IPS DF 4.7 (cell line): Measurements from ENCODE around the gene SLITRK3.
"Not testable (repeated sequence)": the region's sequence is repeated elsewhere in the genome, so short reads cannot be mapped to it uniquely, and the experiment has no call there.

ENCODE experiments used
- DNase-seq: peaks from one replicate; pipeline ENCODE4 v3.0.0-alpha.2; 2013; ENCODE audit warnings: low spot score; ENCODE audit errors: extremely low read depth

SLITRK3 gene

DNA sequence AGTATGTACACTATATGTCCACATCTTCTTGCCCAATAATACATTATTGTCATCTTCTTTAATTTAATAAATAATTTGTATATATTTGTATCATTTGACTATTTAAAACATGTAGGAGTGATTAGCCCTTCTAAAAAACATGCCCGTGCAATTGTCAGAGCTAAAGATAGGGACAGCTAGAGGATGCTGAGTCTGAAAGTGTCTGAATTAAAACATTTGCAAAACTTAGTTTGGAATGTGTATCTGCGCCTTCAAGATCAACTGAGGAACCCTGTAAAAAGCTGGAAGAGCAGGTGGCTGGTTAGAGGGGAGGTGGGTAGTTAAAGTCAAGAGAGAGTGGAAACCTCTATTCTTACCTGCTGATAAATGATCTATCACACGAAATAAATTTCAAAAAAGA lies 4.7 kb downstream of the SLITRK3 start:
- no peak for DNase-seq

DNA sequence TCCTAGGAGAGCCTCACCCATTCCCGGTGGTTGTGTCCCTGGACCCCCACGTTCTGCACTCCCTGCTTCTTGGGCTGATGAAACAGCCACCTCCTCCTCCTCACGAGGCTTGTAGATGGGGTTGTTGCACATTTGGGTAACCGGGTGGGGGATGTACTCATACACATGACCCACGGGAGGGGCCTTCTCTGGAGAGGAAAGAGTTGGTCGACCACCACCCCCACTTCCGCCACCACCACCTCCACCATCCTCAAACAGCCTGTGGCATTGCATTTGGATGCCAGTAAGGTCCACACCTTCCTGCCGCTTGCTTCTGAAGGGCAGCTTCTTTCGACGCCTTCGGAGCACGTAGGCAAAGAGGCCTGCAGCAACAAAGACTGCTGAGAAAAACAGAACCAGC lies 7.7 kb downstream of the SLITRK3 start:
- DNase-seq: no peak

DNA sequence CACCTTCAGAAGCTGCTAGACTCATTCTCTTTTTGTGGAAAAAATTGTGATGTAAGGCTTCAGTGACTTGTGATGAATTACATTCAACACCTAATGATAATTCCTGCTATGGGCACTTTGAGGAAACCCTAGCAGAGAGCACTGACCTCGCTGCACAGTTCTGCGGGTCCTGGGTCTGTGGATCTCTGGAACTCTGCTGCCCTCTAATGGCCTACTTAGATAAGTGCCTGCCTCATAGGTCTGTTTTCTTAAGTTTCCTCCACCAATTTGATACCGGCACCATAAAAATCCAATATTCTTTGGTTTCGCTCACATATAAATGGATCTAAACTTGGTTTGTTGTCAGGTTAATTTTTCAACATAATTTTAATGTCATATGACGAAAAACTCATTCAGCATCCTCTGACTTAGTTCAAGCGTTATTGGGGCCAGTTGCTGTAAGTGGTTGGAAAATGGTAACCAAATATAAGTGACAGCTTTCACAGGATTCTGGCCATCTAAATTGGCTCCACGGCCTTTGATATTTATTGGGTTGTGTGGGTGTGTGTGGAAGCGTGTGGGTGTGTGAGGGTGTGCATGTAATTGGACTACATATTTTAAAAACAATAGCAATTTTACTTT lies 10.4 kb downstream of the SLITRK3 start:
- no peak for DNase-seq

DNA sequence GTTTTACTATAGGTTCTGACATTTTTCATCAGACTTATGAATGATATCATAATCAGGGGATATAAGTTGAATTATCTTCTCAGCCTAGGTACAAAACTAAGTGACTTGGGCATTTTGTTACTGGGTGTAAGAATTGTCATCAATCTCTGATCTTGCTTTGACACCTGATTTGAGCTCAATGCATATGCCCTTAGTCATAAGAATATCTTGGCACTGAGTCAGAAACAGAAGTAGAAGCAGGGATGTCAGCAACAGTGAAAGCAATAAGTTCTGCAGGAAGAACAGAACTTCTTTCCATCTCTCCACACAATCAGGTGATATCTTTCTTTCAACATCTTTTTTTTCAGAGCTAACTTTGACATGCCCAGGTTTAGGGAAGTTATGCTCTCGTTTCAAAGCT lies 14.6 kb downstream of the SLITRK3 start:
- no peak for DNase-seq

DNA sequence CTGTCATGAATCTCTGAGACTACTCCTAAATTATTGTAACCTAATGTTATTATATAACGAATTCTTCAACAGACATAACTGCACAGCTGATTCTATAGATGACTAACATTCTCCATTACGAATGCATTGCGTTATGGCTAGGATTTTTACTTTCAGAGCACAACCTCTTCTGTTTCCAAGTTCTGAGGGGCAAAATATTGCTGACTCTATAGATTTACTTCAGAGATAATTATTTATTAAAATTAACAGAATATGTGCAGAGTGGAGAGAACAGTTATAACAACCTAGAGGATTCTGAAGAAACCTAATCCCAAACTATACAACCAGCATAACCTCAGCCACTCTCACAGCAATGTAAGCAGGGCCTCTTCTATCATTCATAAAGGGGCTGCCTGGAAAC lies 25.9 kb downstream of the SLITRK3 start:
- no peak for DNase-seq

DNA sequence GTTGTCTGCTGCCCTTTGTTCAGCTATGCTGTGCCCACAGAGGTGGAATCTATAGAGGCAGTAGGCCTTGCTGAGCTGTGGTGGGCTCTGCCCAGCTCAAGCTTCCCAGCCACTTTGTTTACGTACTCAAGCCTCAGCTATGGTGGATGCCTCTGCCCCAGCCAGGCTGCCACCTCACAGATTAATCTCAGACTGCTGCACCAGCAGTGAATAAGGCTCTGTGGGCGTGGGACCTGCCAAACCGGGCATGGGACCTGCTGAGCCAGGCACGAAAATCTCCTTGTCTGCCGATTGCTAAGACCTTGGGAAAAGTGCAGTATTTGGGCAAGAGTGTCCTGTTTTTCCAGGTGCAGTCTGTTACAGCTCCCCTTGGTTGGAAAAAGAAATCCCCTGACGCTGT lies 26.8 kb downstream of the SLITRK3 start:
- no peak for DNase-seq

DNA sequence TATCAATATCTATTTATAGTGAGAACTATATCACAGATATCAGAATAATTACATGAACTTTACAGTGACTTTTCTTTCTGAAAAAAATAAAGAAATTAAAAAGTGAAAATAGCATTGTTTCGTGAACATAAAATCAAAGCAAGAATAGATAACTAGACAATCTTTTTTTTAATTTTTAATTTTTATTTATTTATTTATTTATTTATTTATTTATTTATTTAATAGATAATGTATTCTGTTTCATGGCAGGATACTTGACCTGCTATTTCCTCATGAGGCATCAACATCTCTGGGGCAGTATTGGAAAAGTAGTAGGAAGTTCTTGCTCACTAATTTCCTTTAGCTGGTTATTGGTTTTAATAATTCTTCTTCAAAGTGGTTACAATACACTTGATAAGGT lies 33.3 kb downstream of the SLITRK3 start:
- DNase-seq: no peak

DNA sequence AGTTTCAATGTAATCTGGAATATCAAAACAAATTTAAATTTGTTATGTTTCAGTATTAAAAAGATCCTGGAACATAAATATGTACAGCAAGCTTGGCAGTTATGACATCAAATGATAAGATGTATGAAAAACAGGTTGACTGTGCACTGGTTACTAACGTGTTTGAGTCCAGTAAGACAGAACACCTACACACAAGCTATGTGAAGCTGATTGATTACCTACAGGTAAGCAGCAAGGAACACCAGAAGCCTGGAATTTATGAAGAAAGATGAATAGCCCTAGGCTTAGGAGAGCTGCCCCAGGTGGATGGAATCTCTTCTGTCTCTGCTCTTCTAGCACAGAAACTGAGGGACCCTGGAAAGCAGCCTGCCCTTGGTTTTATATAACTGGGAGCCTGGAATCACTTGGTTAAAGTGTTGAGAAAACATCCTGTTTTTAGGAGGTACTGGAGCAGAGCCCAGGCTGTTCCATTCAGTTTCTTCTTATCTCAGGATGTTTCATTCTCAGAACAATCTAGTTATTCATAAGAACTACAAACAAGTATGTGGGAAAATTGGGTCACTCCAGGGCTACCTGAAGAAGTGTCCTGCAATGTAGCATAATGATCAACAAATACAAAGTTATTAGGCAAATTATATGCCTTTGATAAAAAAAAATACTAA lies 36.3 kb downstream of the SLITRK3 start:
- no peak for DNase-seq

DNA sequence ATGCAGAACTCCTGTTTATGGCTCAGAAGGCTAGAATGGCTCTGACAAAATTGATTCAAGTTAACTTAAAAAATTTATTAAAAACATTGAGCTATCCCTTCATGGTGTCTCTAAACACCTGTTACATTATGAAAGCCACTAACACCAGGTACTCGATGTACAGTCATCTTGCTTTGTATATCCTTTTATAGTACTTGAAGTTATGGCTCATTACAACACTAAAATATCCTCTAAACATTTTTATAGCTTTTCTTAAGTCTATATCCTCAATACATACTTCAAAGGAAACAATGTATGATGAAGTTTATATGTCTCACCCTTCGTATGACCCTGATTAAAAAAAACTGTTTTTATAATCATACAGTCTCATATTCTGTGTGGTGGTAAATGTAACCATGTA lies 38.2 kb downstream of the SLITRK3 start:
- no peak for DNase-seq

DNA sequence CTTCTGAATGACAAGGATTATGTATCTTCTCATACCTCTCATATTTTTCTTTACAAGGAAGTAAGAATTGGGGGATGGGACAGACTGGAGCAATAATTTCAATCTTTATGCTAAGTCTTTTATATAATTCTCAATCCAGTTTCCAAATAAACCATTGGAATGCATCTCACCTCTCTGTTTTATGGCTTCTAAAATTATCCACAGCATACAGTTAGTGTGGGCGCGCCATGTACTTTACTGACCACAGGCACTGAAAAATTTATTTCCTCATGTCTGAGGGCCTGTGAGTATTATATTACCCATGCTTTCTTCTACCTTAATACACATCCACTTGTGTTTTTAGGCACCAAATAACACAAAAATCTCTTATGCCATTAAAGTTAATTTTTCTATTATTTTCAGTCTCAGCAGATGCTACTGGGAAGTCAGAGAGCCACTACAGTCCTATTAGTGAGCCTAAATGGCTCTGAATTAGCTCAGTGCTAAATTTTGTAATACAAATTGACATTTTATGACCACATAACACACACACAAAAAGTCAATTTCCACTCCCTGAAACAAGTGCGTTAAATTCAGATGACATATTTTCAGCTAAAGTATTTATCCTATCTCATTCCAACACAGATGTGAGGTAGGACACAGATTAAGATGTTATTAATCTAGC lies 39.3 kb downstream of the SLITRK3 start:
- no peak for DNase-seq

DNA sequence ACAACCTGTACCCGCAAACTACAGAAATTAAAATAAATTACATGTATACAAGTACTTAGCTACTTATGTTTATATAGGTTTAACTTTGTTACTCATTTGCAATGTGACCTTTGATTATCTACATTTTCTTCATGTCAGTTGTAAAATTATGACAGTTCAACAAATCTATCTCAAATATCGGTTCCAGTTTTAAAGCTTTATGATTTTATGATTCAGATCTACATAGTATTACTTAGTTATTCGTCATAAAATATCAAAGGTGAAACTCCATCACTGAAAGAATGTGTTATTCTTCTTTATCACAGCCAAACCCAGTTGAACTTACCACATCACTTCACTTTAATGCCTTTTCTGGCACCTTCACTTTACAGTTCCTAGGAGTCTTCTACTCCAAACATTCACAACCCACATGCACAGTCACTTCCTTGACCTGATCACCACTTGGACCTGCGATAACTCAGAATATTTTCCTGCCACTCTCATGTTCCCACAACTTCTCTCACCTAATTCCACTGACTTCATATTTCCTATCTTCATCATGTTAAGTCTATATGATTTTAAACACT lies 47.2 kb downstream of the SLITRK3 start:
- no peak for DNase-seq

DNA sequence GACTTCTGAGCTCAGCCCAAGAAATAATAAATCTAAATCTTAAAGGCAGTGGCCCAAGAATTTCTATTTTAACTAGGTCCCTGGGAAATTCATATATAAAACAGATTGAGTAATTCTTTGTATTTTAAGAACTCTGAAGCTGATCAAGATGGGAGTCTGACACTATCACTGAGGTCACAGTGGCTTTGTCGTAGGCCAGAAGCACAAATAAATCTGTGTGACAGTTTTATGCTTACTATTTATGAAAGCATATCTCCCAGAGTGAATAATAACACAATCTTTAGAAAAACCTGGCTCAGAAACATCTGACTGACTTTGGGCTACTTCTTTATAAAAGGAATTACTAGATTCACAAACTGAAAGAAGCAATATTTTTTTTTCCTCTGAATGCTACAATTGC lies 51.9 kb downstream of the SLITRK3 start:
- no peak for DNase-seq

DNA sequence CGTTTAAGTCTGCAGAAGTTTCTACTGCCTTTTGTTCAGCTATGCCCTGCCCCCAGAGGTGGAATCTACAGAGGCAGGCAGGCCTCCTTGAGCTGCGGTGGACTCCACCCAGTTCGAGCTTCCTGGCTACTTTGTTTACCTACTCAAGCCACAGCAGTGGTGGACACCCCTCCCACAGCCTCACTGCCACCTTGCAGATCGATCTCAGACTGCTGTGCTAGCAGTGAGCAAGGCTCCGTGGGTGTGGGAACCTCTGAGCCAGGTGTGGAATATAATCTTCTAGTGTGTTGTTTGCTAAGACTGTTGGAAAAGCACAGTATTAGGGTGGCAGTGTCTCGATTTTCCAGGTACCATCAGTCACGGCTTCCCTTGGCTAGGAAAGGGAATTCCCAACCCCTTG lies 56.3 kb downstream of the SLITRK3 start:
- not testable (repeated sequence) for DNase-seq
